Kidney capillary endothelial cell (primary cell): ENCODE results near the gene NPW.

Source experiments
- DNase-seq: peaks from one replicate; pipeline ENCODE4 v3.0.0-alpha.2; 2018; ENCODE audit warnings: low spot score

Gene NPW

DNA sequence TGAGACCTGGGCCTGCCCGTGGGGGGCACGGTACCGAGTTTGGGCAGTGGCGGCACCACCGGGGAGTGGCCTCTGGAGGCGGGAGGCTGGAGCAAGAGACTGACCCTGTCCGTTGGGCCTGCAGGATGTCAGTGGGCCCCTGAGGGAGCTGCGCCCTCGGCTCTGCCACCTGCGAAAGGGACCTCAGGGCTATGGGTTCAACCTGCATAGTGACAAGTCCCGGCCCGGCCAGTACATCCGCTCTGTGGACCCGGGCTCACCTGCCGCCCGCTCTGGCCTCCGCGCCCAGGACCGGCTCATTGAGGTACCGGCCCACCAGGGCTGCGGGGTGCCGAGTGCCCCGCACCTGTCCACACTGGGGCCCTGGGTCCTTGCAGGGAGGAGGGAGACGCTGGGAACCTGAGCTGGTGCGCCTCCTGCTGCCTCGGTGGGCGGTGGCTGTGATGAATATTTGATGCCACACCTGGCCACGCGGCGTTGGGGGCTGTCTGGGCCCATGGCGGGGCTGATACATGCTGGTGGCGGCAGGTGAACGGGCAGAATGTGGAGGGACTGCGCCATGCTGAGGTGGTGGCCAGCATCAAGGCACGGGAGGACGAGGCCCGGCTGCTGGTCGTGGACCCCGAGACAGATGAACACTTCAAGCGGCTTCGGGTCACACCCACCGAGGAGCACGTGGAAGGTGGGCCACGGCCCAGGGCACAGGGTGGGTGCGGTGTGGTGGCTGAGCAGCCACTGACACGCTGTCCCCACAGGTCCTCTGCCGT is 16.8 kb downstream of the NPW start:
- DNase-seq = no peak

DNA sequence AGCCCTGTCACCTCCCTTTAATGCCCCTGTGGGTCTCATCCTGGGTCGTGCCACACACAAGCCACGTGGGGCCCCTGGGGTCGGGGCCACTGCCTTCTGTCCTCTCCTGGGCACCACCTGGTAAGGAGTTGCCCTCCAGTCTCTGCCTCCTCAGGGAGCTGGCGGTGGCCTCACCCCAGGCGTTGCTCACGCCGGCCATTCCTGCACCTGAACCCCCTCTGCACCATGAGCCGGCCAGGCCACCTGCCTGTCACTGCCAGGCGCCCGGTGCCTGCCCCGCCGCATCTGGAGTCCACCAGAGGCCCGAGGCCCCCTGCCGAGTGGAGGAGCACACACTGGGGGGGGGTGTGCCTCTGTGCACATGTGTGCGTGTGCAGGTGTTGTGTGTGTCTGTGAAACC is 17.5 kb downstream of the NPW start:
- no peak for DNase-seq

DNA sequence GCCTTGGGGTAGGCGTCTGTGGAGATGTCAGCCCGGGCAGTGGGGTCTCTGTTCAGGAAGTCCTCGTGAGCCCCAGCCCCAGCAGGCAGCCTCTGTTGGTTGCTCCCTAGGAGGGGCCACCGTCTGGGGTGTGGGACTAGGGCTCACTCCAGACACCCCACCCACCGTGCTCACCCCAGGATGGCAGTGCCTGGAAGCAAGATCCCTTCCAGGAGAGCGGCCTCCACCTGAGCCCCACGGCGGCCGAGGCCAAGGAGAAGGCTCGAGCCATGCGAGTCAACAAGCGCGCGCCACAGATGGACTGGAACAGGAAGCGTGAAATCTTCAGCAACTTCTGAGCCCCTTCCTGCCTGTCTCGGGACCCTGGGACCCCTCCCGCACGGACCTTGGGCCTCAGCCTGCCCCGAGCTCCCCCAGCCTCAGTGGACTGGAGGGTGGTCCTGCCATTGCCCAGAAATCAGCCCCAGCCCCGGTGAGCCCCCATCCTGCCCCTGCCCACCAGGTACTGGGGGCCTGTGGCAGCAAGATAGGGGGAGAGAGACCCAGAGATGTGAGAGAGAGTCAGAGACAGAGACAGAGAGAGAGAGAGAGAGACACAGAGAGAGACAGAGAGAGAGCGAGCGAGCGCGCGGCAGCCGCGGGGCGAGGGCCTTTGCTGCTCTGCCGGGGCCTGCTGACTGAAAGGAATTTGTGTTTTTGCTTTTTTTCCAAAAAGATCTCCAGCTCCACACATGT is 18.2 kb downstream of the NPW start:
- no peak for DNase-seq

DNA sequence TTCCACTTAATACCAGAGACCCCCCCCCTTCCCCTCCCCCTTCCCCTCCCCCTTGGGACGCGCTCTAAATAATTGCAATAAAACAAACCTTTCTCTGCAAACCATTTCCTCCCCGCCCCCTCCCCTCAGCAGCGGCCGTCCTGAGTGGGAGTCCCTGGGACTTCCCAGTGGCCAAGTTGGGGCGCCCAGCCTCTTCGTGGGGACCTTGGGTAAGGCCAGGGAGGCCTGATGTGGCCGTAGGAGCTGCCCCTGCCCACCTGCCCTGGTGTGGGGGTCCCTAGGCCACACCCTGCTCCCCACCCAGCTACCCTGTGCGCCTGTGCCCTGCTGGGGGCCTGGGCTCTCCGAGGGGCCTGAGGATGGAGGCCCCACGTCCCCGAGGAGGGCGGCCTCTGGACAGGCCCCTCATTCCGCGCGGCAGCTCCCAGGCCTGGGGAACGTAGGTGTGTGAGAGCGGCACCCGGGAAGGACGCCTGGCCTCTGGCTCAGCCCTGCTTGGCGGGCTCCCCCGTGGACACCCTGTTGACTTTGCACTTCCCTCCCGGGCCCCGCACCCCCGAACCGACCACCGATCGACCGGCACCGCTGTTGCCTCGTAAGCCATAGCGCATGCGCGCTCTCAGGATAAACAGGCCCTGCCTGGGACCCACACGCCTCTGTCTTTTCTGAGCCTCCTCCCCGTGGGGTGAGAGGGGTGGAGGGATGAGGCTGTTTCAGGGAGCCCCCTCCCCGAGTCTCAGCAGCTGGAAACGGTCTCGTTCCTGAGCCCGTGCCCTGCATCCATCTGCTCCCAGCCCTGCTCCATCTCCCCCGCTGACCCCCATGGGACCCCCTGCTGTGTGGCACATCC is 19.0 kb downstream of the NPW start:
- DNase-seq = no peak

DNA sequence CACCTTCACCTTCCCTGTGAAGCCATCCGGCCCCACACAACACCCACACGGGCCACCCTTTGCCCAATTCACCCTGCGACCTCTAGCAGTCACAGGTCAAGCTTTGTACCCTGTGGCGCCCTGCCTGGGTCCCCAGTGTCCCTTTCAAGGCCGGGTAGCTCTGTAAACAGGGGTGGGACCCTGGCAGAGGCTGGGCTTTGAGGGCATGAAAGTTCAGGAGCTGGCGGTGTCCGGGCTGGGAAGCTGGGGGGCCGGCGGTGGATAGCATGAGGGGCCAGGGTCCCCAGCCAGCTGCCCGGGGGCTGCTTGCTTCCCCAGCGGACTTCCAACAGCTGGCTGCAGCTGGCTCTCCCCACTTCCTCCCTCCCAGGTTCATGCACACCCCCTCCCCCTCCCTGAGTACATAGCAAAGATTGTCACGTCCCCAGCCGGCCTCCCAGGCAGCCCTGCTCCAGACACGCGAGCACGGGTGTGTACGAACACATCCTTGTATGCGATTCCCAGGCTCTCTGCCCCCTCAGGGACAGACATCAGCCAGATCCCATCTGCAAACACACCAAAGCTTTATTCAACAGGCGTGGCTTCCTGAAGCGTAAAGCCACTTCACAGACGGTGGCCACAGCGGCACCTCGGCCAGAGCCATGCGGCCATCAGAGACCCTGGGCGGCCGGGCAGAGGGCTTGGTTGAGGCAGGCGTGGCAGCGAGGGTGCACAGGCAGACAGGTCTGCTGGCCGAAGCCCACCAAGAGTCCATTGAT is 19.9 kb downstream of the NPW start:
- DNase-seq = no peak

DNA sequence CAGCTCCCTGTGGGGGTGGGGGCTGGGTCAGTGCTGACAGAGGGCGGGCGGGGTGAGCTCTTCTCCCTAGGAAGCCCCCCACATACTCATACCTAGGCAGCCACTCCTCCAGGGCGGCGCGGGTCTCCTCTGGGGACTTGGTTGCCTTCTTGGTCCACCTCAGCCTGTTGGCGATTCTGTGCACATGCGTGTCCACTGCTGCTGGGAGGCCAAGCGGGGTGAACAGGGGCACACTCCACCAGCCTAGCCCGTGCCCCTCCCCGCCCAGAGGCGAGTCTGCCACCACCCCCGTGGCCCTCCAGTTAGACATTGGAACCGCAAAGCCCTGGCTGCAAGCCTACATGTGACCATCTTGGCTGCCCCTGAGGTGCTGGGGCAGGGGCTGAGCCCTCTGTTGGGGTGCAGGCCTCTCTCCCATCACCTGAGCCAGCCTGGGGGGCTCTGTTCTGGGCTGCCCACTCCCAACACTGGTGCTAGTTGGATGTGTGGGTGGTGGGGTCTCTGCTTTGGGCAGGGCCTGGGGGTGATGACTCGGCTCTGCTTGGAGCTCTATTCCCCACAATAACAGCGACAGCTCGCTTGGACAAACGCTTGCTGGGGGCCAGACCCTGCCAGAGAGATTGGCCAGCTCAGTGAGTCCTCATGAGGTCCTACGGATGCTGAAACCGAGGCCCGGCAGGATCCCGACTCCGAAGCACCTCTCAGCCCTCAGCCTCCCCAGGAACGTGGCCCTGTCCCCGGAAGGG is 20.6 kb downstream of the NPW start:
- no peak for DNase-seq

DNA sequence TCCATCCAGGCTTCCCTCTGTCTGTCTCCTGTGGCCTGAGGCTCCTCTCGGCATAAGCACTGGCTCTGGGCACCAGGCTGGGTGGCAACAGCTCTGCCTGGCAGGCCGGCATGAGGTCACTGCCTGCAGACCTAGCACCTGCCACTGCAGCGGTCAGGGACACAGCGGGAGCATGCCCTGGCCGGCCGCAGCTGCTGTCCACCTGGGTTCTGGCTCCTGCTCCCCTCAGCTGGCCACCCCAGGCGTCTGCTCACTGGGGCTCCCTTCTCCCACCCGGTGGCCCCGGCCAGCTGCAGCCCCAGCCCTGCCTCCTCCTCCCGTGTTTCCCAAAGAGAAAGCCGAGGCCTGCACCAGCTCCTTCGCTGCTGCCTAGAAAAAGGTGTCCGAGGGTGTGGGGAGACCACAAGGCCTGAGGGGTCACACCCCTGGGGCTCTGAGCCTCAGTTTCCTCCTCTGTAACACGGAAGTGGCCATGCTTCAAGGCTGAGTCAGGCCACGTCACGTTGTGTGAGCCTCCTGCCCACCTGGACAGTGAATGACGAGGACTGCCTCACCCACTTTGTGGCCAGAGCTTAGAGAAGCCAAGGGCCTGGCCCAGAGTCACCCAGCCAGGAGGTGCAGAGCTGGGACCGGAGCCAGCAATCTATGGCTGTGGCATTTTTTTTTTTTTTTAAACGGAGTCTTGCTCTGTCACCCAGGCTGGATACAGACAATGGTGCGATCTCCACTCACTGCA is 21.4 kb downstream of the NPW start:
- DNase-seq = no peak

DNA sequence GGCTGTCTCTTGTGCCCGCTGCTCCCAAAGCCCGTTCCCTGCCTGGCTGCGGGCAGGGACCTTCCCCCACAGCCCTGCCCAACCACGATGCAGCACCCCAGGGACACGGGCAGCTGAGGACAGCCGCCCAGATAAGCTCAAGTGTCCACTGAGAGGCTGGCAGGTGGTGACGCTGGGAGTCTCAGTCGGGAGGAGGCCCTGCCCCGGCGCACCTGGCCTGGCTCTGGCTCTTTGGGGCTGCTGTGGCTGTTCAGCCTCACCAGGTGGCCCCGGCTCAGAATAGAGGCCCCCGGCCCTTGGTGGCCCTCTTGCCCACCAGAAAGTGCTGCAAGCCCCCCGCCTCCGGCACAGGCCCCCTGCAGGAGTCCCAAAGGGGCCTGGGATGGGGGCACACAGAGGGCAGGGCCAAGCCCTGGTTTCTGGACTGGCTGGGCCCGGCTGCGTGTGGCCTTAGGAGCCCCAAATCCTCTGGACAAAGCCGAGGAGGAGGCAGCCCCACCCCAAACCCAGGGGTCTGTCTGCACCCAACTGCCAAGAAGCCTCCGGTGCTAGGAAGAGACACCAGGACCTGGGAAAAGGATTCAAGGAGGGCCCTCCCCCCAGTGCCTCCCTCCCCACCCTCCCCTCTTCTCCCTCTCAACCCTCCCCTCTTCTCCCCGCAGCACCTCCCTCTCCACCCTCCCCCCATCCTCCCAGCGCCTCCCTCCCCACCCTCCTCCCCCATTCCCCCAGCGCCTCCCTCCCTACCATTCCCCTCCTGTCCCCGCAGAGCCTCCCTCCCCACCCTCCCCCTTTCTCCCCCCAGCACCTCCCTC is 22.8 kb downstream of the NPW start:
- no peak for DNase-seq

DNA sequence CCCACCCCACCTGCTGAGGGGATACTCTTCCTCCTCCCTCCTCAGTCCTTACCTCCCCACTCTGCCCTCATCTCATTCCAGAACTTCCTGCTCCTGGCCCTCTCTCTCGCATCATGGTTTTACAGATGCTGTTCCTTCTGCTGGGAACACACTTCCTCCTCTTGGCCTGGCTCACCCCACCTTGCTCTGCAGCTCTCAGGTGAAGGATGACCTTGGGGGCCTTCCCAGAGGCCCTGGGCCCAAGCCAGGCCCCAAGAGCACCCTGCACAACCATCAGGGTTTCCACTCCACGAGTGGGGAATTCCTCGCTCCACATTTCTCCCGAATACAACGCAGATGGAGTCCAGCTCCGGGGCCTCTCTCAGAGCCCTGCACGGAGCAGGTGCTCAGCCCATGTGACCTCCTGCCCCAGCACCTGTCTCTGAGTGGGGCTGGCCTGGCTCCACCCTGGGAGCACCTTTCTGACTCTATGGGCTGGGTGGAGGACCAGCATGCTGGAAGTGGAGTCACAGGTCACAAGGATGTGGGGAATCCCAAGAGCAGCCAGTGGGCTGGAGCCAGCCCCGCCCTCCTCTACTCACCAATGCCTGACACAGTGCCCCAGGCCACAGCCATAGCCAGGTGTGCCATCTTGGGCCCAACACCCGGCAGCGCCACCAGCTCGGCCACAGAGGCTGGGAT is 23.5 kb downstream of the NPW start:
- no peak for DNase-seq

DNA sequence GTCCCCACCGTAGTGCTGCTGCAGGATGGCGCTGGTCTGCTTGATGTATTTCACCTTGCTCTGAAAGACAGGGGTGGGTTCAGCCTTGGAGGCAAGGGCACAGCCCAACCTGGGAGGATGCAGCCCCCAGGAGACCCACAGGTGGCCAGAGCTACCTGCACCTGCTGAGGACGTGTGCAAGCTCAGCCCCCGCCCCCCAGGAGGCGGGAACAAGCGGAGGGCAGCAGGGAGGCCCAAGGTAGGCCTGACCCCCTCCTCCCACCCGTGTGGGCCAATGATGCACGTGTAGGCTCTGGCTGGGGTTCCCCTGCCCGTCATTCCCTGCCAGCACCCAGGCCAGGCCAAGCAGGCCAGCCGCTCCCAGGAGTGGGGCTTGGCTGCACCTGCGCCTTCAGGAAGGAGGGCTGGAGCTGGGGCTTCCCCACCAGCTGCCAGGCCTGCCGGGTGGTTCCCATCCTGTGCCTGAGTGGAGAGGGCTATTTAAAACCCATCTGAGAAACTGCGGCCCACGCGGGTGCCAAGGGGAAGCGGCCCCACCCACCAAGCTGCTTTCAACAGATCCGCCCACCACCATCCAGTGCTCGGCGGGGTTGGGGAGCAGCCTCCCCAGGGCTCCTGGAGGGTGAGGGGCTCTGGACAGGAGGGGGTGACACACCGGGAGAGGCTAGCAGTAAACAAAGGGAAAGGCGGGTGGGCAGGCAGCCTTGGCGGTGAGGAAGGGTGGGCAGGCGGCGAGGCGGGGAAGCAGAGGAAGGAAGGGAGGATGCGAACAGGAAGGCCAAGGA is 24.3 kb downstream of the NPW start:
- no peak for DNase-seq

DNA sequence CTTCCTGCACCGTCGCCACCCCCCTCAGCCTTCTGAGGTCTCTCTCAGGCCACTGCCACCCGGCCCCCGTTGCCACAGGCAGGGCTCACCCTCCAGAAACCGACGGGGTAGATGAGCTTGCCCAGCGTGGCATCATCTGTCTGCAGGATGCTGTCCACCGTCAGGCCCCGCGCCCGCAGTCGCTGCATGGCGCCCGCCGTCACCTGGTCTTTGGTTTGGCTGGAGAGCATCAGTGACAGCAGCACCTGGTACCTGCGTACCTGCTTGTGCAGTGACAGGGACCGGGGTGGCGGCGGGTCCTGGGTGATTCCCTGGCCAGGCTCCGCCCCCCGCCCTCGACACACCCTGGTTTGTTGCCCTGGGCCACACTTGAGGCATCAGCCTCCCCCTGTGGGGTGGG is 25.0 kb downstream of the NPW start:
- no peak for DNase-seq

DNA sequence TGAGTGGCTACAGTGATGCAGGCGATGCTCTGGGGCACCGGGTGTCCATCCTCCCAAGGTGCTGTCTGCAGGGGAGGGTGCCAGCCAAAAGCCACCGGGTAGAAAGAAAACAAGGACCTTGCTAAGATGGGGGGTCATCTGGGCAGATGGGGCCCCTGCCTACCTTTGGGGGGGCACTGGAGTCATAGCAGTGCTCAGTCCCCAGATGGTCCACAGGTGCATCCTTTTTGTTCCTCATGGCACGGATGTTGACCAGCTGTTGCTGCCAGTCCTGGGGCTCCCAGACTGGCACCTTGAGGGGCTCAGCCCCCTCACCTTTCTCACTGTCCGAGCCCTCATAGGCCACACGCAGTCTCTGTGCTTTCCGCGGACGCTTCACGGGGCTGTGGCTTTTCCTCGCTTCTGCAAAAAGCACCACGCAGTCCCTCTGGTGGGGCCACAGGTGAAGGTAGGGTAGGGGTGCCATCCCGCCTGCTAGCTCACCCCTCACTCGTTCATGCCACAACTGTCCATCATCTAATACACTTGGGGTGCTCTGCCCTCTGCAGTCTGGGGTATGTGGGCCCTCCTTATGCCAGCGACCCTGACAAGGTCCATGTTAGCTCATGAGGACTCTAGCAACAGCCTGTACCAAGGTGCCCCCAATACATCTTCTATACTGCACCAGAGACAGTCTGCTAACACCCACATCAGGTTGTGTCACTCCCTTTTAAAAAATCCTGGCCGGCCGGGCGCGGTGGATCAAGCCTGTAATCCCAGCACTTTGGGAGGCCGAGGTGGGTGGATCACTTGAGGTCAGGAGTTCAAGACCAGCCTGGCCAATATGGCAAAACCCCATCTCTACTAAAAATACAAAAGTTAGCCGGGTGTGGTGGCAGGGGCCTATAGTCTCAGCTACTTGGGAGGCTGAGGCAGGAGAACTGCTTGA is 26.6 kb downstream of the NPW start:
- no peak for DNase-seq

DNA sequence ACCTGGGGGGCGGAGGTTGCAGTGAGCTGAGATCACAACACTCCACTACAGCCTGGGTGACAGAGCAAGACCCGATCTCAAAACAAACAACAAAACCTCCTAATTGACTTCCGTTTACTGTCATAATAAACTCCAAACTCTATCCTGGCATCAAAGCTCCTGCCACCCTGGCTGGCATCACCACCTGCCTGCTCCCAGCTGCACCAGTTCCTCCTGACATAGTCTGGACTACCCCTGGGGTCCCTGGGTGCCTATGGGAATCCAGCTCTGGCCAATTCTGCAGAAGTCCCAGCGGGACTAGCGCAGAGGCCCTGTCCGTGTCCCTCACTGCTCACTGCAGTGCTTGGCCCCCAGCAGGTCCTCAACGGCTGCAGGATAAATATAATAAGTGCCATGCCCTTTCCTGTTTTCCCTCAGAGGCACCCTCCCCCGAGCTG is 27.3 kb downstream of the NPW start:
- no peak for DNase-seq

DNA sequence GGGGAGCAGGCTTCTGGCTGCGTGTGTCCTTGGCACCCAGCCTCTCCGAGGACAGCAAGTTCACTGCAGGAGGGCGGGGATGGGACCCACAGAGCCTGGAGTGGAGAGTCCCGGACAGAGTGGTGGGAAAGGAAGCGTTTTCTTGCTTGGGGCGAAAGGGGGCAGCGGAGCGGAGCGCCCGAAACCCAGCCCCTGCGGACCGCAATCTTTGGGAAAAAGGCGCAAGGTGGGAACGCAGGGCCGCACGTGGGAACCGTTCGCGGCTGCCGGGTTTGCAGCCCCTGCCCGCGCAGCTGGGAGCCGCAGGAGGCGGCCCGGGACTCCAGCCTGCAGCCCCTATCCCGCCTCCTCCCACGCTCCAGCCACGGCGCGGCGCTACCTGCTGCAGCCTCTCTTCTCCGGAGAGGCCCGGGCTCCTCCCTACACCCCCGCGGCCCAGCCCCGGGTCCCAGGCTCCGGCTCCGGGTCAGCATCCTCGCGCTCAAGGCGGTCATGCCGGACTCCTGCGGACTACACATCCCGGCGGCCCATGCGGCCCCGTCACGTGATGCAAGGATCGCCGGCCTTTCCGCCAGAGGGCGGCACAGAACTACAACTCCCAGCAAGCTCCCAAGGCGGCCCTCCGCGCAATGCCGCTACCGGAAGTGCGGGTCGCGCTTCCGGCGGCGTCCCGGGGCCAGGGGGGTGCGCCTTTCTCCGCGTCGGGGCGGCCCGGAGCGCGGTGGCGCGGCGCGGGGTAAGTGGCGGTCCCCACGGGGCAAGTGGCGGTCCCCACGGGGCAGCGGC is 27.9 kb downstream of the NPW start, which contains the start of the genes NTHL1 and TSC2:
TSS of gene NTHL1 (minus strand) at position 505 of the 786 bp plus-strand sequence. CDS start at position 494, 11 bp downstream.
TSS of gene TSC2 (plus strand) at position 656 of the 786 bp plus-strand sequence. CDS start 631 bp downstream, outside the sequence.
- DNase-seq = peak; percentile 95

DNA sequence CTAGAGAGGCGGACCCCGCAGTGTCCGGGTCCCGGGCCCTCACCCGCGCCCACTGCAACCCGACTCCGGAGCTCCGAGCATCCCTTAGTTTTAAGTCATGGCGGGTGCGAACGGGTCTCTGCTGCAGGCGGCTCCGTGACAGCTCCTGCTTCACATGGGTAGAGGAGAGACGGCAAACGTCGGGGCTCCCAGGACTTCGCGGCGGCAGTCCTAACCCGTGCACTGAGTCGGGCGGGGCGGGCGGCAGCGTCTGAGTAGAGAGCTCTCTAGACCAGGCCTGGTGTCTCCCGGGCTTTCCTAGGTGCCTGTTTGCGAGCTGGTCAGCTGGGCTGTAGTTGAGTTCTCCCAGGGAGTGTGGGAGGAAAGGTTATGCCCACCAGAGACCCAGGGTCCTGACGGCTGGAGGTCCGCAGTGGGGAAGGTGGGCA is 28.5 kb downstream of the NPW start:
- DNase-seq = no peak

DNA sequence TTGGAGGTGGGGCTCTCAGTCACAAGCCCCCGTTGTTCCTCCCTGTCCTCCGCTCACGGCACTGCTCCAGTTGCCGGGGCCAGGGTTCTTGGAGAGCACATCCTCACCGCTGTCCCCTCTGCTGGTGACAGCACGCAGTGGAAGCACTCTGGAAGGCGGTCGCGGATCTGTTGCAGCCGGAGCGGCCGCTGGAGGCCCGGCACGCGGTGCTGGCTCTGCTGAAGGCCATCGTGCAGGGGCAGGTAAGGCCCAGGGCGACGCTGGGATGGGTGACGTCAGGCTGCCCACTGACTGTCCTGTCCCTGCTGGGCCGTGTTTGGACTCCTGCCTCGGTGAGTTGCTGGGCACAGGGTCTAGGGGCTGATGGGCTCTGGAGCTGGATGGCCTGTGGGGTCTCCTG is 33.6 kb downstream of the NPW start:
- DNase-seq = no peak
